Heart left ventricle (tissue), 13 donors: ENCODE data around the gene IGSF11.

Source experiments
- POLR2A ChIP-seq, 2 donors: fragments of 450-650 bp; IDR thresholded peaks; one replicate each; pipeline ENCODE4 v1.6.1; 2017; ENCODE audit warnings: antibody characterized with exemption in 2 of 2, mild to moderate bottlenecking in 2 of 2, moderate library complexity in 2 of 2
- TF ChIP-seq, protein P1 (sequence below), 12 donors: fragments of 200-600 bp; sonication (generic) in 4 of 12; IDR thresholded peaks; one replicate each; pipeline versions ENCODE4 v1.5.0 to v1.8.0; 2018 to 2022; ENCODE audit warnings: antibody characterized with exemption in 12 of 12, mild to moderate bottlenecking in 5 of 12
- donor health status: ischemic (EF 13 %, LVEDD 7.1; RV severe dilation, severe dysfunction).
- donor health status: DM: no; HTN: yes; CAD: no.
- donor health status: DM: no; HTN: no; CAD: no.
- donor health status: ischemic (EF 25% LVEDD 6.9; RV normal size, moderate dysfunction).
- donor health status: ischemic (EF 25% LVEDD 5.7; RV mildly dilated, moderate dysfunction).
- donor health status: ischemic (EF 35%, LVEDD 5.7; RV mildly dilated, moderate dysfunction).
- donor health status: nonischemic (EF 11% LVEDD 7.7; RV severe dilation, severe dysfunction).
- donor health status: DM: yes; HTN: yes; CAD: no.
- donor health status: PGD.
- donor health status: ischemic (EF 29% LVEDD 5.4; RV normal size, mild dysfunction).
- donor health status: nonischemic (EF 23%, LVEDD 6.1; RV moderate dilation, normal function).

DNA sequence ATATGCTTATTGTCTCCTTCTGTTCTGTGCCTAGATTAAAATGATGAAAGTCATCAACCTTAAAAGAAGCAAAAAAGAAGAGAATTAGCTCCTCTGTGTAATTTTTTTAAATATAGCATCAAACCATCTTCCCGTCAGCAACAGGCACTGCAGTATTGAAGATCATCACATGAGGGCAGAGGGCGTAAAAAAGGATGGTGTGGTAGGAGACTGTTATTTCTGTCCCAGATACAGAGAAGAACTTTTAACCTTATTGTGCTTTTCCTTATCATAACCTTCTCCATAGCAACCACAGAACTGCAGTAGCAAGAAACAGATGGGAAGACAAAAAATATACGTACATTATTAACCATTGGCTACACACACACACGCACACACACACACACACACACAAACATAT, 88.8 kb downstream of the IGSF11 start:
- TF ChIP-seq, protein P1, sequence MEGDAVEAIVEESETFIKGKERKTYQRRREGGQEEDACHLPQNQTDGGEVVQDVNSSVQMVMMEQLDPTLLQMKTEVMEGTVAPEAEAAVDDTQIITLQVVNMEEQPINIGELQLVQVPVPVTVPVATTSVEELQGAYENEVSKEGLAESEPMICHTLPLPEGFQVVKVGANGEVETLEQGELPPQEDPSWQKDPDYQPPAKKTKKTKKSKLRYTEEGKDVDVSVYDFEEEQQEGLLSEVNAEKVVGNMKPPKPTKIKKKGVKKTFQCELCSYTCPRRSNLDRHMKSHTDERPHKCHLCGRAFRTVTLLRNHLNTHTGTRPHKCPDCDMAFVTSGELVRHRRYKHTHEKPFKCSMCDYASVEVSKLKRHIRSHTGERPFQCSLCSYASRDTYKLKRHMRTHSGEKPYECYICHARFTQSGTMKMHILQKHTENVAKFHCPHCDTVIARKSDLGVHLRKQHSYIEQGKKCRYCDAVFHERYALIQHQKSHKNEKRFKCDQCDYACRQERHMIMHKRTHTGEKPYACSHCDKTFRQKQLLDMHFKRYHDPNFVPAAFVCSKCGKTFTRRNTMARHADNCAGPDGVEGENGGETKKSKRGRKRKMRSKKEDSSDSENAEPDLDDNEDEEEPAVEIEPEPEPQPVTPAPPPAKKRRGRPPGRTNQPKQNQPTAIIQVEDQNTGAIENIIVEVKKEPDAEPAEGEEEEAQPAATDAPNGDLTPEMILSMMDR (IDR thresholded peaks at IDR 0.05), result peak in 1 of 12 donors; percentile 6
- TF ChIP-seq POLR2A (IDR thresholded peaks at IDR 0.05), result no peak
